Subcutaneous abdominal adipose tissue (tissue), 5 donors: Measurements from ENCODE around the gene PKP4.

Experiments
- H3K27ac ChIP-seq: one replicate; pipeline ENCODE4 v1.7.0; 2013; ENCODE audit warnings: low read depth, mild to moderate bottlenecking, inconsistent platforms, low read length, moderate library complexity
- H3K27me3 ChIP-seq, 5 donors: one replicate each; pipeline ENCODE4 v1.7.0; 2013; ENCODE audit warnings: low read length in 5 of 5, inconsistent platforms in 1 of 5; ENCODE audit not compliant: control insufficient read depth in 5 of 5, insufficient read depth in 4 of 5
- H3K36me3 ChIP-seq, 5 donors: one replicate each; pipeline ENCODE4 v1.7.0; 2013; ENCODE audit warnings: low read length in 5 of 5; ENCODE audit not compliant: control insufficient read depth in 5 of 5, insufficient read depth in 5 of 5
- H3K4me1 ChIP-seq, 5 donors: one replicate each; pipeline ENCODE4 v1.7.0; 2013; ENCODE audit warnings: low read length in 5 of 5, mild to moderate bottlenecking in 3 of 5, moderate library complexity in 1 of 5; ENCODE audit not compliant: control insufficient read depth in 5 of 5, insufficient read depth in 5 of 5
- H3K4me3 ChIP-seq, 5 donors: one replicate each; pipeline ENCODE4 v1.7.0; 2013; ENCODE audit warnings: low read length in 5 of 5, low read depth in 1 of 5
- H3K9ac ChIP-seq, 5 donors: one replicate each; pipeline ENCODE4 v1.7.0; 2013; ENCODE audit warnings: low read length in 5 of 5, mild to moderate bottlenecking in 4 of 5, moderate library complexity in 3 of 5
- H3K9me3 ChIP-seq, 5 donors: one replicate each; pipeline ENCODE4 v1.7.0; 2013; ENCODE audit warnings: low read length in 5 of 5; ENCODE audit not compliant: control insufficient read depth in 5 of 5
- donor health status: healthy.
- donor health status: healthy.
- donor health status: healthy.
- donor health status: healthy.
- donor health status: healthy.

Gene PKP4

DNA sequence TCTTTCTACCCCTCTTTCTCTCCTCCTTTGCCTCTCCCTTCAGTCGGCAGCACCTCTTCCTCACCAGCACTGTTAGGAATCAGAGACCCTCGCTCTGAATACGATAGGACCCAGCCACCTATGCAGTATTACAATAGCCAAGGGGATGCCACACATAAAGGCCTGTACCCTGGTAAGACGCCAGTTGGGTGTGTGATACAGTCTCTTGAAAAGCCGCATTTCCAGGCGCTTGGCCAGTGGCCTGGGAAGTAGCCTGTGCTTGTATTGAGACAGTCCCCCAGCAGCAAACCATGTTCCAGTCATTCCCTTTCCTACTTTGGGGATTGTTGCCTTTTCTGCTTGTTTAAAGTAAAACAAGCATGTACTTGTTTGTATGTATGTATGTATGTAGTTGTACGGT lies 219.9 kb downstream of the PKP4 start:
- Histone ChIP-seq H3K36me3 (peaks cover 17 to 60% (median 54%) of the 10 kb centered on the region in 5 donors), H3K4me3 (no peak overlapping the region), H3K27ac (no peak overlapping the region)

DNA sequence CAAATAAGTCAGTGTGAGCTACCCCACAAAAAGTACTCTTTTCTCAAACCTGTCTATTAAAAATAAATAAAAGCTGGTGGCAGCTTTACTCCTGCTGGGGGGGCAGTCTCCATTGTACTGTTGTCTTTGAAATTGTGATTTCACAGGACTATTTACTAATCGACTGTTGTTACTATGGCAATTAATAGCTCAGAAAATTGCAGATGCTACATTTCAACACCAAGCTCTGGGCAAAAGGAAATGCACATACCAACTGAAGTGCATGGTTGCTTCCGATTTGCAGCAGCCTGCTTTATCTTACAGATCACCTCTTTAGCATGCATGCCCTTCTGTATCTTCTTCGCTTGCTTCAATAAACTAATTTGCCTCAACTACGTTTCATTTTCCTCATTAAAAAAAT lies 220.8 kb downstream of the PKP4 start:
- H3K9ac ChIP-seq: no peak overlapping the region
- H3K4me1 ChIP-seq: no peaks in the 10 kb centered on the region
- H3K9me3 ChIP-seq: no peaks in the 10 kb centered on the region
- no peaks in the 10 kb centered on the region for H3K27me3 ChIP-seq
- no peak overlapping the region for H3K4me3 ChIP-seq
- H3K36me3 ChIP-seq: peaks cover 17 to 62% (median 48%) of the 10 kb centered on the region in 5 donors
- H3K27ac ChIP-seq: no peak overlapping the region

More for the DNA sequence above, 219.9 kb downstream of the PKP4 start:
- Histone ChIP-seq H3K27me3 (no peaks in the 10 kb centered on the region), H3K9ac (no peak overlapping the region), H3K4me1 (no peaks in the 10 kb centered on the region), H3K9me3 (no peaks in the 10 kb centered on the region)

DNA sequence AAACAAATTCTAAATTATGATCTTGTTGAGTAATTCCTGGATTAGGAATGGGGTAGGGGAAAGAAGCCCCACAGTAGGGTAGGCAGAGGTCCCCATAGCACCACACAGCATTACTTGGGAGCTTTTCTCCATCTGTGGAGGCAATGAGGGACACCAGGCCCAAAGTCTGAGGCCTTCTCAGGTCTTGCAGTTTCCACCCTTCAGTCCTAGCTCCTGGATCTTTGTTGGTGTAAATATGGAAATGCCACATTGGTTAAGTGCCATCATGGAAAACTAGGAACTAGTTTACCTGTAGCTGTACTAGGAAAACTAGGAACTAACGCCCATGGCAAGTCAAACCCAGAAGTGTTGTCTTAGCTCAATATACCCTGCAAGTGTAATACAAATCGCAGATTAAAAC lies 225.1 kb downstream of the PKP4 start:
- Histone ChIP-seq H3K27me3 (no peaks in the 10 kb centered on the region), H3K36me3 (peaks cover 12 to 30% (median 21%) of the 10 kb centered on the region in 5 donors), H3K4me1 (peaks cover 0 to 10% (median 8%) of the 10 kb centered on the region in 5 donors)

DNA sequence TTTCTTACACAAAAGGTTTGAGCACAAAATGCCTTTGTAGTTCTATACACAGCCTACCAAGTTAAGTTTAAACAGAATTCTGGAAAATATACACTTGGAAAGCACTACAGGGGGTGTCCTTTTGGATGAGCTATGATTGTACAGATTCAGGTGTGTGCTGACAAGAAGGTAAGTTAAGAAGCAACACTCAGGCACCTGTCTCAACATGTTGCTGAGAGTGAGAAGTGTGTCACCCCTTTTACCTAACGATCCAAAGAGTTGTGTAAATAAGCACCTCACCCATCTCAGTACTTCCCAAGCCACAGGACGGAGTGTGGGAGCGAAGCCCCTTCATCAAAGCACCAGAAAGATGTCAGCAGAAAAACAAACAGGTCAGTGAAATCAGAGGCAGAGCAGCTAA lies 228.9 kb downstream of the PKP4 start:
- Histone ChIP-seq H3K4me3 (no peak overlapping the region), H3K36me3 (peaks cover 0 to 7% (median under 1%) of the 10 kb centered on the region in 5 donors), H3K9ac (no peak overlapping the region), H3K4me1 (peaks cover 0 to 13% (median 8%) of the 10 kb centered on the region in 5 donors), H3K27ac (no peak overlapping the region), H3K9me3 (no peaks in the 10 kb centered on the region), H3K27me3 (no peaks in the 10 kb centered on the region)

More for the DNA sequence above, 225.1 kb downstream of the PKP4 start:
- Histone ChIP-seq H3K9ac (no peak overlapping the region), H3K27ac (no peak overlapping the region), H3K4me3 (no peak overlapping the region), H3K9me3 (no peaks in the 10 kb centered on the region)

DNA sequence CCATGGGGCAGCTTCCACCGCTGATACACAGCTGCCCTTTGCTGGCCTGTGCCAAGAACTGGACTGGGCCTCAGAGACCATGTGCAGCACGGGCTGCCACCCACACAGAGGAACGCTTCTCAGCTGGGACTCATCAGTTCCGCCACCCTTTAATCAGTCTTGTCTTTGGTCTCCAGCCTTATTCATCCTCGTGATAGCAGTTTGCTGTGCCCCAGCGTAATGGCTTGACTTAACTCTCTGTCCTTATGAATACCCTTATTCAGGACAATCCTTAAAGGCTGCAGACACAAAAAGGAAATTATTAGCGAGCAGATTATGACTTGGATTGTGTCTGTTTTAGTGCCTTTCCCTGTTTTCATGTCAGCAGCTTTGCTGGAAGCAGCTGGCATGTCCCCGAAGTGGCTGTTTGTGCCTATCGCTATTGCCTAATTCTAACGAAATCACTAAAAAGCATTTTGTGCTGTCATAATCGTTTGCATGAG lies 229.5 kb downstream of the PKP4 start:
- Histone ChIP-seq H3K9me3 (no peaks in the 10 kb centered on the region), H3K27me3 (no peaks in the 10 kb centered on the region), H3K27ac (no peak overlapping the region), H3K36me3 (peaks cover 0 to 5% (median 0%) of the 10 kb centered on the region in 5 donors), H3K4me1 (peaks cover 0 to 13% (median 8%) of the 10 kb centered on the region in 5 donors), H3K9ac (no peak overlapping the region), H3K4me3 (no peak overlapping the region)

DNA sequence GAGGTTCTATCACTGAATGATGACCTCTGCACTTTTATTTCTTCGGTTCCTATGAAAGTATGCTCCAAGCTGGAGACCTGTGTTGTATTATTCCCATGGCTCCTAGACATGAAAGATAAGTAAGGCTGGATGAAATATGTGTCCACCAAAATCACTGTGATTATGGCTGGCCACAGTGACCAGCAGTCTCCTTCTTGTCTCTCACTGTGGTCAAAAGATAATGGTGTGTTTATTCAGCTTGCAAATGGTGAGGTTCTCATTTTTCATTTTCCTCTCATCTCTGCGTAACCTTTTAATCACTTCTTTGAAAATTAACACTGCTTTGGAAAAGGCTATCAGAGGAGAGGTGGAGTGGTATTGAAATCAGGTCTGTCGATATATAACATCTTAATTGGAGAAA lies 230.6 kb downstream of the PKP4 start:
- no peak overlapping the region for H3K27ac ChIP-seq
- no peak overlapping the region for H3K4me3 ChIP-seq
- H3K36me3 ChIP-seq: no peaks in the 10 kb centered on the region
- H3K9ac ChIP-seq: no peak overlapping the region
- H3K9me3 ChIP-seq: no peaks in the 10 kb centered on the region
- no peaks in the 10 kb centered on the region for H3K27me3 ChIP-seq
- H3K4me1 ChIP-seq: peaks cover 0 to 13% (median 8%) of the 10 kb centered on the region in 5 donors

DNA sequence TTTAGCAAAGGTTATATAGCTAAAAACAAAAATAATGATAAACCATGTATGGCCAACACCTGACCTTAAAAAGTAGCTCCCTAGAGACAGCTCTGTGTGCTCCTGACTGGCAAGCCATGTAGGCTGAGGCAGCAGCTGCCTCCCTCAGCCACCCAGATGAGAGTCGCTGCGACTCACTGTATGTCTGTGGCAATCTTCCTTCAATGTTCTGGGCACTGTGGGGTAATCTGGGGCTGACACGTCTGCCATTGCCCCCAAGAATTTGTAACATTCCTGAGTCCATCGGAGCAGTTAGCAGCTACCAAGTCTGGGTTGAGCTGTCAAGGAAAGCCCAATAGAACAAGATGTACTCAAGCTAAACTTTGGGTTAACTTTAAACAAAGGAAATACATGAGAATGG lies 232.0 kb downstream of the PKP4 start:
- Histone ChIP-seq H3K4me1 (peaks cover 0 to 13% (median 8%) of the 10 kb centered on the region in 5 donors), H3K36me3 (no peaks in the 10 kb centered on the region), H3K27me3 (no peaks in the 10 kb centered on the region), H3K4me3 (no peak overlapping the region), H3K9me3 (no peaks in the 10 kb centered on the region), H3K9ac (no peak overlapping the region), H3K27ac (no peak overlapping the region)

DNA sequence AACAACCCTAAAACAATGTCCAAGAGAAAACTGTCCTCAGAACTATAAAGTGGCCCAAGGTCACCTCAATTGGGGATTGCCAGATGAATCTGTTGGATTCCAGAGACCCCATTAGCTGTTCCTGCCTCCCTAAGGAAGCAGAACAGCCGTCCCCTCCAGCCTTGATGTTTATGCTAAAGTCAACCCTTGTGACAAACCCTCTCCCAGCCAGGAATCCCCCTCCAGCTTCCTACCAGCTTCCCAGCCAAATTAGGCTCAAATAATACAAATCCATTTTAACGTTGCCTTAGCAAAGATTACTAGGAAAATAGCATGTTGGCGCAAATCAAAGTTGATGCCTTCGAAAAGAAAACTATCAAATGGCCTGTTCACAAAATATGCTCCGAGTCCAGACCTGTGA lies 232.6 kb downstream of the PKP4 start:
- Histone ChIP-seq H3K9me3 (no peaks in the 10 kb centered on the region), H3K4me1 (peaks cover 0 to 13% (median 8%) of the 10 kb centered on the region in 5 donors), H3K4me3 (no peak overlapping the region), H3K9ac (no peak overlapping the region), H3K36me3 (no peaks in the 10 kb centered on the region), H3K27me3 (no peaks in the 10 kb centered on the region), H3K27ac (no peak overlapping the region)

DNA sequence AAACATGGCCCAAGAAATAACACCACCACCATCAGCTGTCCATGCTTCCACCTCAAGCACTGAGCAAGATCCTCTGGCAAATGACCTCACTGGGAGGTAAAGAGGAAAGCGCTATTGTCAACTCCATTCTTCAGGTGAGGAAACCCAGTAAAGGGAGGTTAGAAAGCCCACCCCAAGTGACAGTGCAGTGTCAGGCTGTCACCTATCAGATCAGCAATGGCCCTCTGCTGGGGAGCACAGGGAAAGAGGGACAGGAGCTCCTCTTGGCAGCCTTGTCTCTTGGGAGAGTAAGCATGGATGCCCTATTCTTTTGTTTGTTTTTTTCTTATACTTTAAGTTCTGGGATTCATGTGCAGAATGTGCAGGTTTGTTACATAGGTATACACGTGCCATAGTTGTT lies 234.1 kb downstream of the PKP4 start:
- Histone ChIP-seq H3K9me3 (peaks cover 0 to 6% (median 0%) of the 10 kb centered on the region in 5 donors), H3K4me1 (peaks cover 0 to 12% (median 8%) of the 10 kb centered on the region in 5 donors), H3K36me3 (no peaks in the 10 kb centered on the region), H3K27me3 (no peaks in the 10 kb centered on the region), H3K4me3 (no peak overlapping the region), H3K27ac (no peak overlapping the region), H3K9ac (no peak overlapping the region)

DNA sequence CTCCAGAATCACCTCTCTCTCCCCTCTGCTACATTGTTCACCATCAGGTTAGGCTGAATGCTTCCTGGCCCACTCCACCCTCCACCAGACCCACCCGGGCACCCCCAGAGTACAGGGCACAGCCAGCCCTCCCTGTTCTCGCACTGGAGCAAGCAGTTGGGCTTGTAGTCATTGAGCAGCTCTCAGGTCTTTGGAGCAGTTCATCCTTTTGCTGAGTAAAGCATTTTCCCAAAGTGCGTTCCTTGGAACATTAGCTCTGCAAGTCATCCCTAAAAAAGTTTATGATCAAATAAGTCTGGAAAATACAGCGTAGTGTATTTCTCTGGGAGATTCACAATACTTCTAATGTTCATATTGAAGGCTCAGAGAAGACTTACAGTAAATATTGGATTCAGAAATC lies 234.9 kb downstream of the PKP4 start:
- Histone ChIP-seq H3K36me3 (no peaks in the 10 kb centered on the region), H3K4me3 (no peak overlapping the region), H3K27me3 (no peaks in the 10 kb centered on the region), H3K4me1 (peaks cover 0 to 4% (median under 1%) of the 10 kb centered on the region in 5 donors), H3K9me3 (peaks cover 0 to 7% (median 2%) of the 10 kb centered on the region in 5 donors), H3K27ac (no peak overlapping the region), H3K9ac (no peak overlapping the region)
